GM19463 (cell line): Measurements from ENCODE around the gene CD68.

Source experiments
- ATAC-seq: cut with Tn5 transposase; IDR thresholded peaks from one replicate; pipeline ENCODE4 v1.9.1; 2021; ENCODE audit warnings: mild to moderate bottlenecking, moderate library complexity; ENCODE audit not compliant: unreplicated experiment

The CD68 gene, protein sequence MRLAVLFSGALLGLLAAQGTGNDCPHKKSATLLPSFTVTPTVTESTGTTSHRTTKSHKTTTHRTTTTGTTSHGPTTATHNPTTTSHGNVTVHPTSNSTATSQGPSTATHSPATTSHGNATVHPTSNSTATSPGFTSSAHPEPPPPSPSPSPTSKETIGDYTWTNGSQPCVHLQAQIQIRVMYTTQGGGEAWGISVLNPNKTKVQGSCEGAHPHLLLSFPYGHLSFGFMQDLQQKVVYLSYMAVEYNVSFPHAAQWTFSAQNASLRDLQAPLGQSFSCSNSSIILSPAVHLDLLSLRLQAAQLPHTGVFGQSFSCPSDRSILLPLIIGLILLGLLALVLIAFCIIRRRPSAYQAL

GRCh38 chr17:7579001-7579833, at the start of gene CD68:
Gene CD68 (plus strand): TSS chr17:7579638. CDS start chr17:7579678, 40 bp downstream.
- peak; percentile 59 for ATAC-seq

DNA sequence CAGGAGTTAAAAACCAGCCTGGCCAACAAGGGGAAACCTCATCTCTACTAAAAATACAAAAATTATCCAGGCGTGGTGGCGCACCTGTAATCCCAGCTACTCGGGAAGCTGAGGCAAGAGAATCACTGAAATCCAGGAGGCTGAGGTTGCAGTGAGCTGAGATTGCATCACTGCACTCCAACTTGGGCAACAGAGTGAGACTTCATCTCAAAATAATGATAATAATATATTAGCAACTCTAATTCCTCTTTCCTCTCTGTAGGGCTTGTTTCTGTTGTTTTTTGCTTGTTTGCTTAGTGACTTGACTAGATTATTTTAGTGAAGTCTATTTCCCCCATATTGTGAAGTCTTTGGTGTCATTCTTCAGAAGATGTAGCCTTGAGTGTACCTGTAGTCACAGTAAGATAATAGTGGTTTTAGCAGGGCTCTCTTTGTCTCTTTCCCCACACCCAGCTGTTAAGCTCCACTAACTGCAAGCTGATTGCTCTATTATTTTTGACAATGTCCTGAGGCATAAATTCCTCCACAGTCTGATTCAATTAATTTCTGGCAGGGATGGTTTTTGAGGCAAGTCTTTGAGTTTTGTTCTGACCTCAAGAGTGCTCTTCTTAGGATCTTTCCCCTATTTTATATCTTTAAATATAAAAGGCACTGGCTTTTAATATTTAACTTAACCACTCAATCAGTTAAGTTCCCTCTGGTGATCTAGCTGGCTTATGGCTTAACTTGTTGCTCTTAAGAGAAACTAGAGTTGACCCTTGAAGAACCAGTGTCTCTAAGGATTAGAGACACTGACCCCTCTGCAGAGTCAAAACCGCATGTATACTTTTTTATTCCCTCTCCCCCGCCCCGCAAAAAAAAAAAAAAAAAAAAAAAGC, 49.2 kb upstream of the CD68 start:
- ATAC-seq: no peak

DNA sequence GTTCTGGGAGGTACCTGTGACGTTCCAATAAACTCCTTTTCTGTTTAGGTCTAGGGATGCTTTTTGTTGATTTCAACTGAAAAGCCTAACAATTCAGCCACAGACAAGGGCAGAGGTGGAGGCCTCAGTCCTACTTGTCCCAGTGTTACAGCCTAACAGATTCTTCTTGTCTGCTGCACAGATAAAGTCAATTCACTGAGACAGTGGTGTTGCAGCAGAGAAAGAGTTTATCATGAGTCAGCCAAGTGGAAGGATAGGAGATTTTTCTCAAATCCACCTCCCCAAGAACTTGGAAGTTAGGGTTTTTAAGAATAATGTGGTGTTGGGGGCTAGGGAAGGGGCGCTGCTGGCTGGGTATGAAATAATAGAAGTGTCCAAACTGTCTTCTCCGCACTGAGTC, 41.4 kb upstream of the CD68 start:
- ATAC-seq: no peak

DNA sequence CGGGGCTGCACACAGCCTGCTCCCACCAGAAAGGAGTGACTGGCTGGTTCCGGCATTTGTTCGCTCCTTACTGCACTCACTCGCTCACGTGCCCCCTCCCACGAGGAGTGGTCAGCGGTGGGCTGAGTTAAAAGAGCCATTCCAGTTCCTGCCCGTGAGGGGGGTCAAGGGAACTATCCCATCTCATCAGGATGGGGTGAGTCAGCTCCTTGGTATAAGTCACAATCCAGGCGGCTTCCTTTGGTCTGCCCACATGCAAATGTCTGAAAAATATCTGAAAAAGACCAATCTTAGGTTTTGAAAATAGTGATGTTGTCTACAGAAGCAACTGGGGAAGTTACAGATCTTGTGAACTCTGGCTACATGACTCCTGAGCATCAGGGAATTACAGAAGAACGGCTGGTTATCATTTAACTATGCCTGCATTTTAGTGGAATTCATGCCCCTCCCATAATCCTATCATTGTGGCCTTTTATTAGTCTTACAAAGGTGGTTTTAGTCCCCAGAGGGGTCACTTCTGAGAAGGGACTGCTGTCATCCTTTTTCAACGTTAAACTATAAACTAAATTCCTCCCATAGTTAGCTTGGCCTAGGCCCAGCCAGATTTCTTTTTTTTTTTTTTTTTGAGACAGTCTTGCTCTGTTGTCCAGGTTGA, 40.4 kb upstream of the CD68 start:
- ATAC-seq: no peak

- ATAC-seq: no peak
Observed at GRCh38 chr17:7541074-7541621, 38.3 kb upstream of the CD68 start.

GRCh38 chr17:7544911-7545310, 34.5 kb upstream of the CD68 start:
- ATAC-seq: no peak

- no peak for ATAC-seq
Observed at GRCh38 chr17:7548585-7549400, 30.6 kb upstream of the CD68 start, which contains the start of gene TNFSF12. Gene TNFSF12 (plus strand): TSS chr17:7549058. CDS start chr17:7549154, 96 bp downstream.

- ATAC-seq: no peak
Observed at GRCh38 chr17:7549401-7550055, 29.9 kb upstream of the CD68 start.

DNA sequence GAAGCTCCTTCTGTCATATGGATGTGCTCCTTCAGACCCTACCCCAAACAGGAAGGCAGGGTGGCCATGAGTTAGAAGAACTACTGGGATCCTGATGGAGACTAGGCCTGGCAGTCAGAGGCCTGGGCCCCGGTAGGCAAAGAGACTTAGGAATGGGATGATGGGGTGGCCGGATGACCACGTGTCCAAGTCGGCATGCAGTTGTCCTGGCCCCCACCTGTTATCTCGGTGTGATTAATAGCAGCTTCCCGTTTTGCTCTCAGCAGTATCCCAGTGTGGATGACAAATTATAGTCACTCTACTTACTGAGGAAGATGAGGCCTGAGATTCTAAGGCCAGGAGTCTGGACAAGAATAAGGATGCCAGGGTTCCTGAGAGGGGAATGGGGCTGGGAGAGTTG, 29.1 kb upstream of the CD68 start:
- ATAC-seq: no peak

DNA sequence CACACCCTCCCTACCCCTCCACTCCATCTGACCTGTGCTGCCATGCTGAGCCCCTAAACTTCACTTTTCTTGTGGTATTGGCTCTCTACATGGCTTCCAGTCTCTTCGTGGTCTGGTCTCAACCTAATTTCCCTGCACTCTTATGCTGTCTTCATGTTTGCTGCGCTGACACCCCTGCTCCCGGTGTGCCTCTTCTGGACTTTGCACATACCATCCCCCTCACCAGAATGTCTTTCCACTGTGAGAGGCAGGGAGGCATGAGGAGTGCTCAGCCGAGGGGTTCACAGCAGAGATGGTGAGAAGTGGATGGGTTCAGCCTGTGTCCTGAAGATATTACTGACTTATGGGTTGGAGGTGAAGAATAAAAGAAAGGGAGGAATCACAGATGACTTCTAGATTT, 28.0 kb upstream of the CD68 start:
- ATAC-seq: no peak

DNA sequence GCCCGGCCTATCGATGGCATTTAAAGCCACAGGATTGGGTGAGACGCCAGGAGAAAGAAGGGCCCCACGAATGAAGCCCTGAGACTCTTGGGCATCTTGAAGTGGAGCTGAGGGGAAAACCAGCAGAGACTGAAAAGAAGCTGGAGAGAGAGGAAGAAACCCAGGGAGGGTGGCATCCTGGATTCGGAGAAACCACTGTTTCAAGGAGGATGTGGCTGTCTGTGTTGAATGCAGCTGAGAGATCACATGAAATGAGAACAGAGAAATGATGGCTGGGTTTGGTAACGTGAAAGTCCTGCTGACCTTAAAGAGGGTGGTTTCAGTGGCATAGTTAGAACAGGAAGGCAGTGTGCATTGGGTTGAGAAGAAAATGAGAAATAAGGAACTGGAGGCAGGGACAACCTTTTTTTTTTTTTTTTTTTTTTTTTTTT, 26.8 kb upstream of the CD68 start:
- peak; percentile 71 for ATAC-seq

GRCh38 chr17:7553356-7553755, 26.1 kb upstream of the CD68 start:
- ATAC-seq: no peak

DNA sequence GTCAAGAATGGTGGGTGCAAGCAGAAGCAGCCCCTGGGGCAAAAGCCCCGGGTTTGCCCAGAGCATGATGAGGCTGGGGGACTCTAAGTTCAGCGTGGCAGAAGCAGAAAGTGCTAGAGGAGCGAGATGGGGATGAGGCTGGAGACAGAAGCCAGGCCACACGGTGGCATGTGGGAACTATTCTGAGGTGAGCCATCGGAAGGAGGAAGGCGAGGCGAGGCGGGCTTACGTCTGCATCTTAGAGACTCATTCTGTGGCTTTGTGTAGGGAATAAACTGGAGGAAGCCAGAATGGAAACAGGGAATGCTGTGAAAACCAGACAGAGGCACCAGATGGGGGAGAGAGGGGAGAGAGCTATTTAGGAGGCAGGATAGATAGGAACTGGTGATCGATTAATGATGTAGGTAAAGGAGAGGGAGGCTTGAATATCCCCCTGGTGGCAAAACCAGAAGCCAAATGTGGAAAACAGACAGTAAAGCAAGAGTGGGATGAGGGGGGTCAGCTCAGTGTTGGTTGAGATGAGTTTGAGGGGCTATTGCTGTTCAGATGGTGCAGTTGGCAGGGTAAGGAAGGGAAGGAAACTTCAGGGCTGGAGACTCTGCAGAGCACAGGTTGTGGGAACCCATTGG, 24.0 kb upstream of the CD68 start:
- no peak for ATAC-seq

GRCh38 chr17:7556627-7557026, 22.8 kb upstream of the CD68 start:
- ATAC-seq: no peak

GRCh38 chr17:7557147-7557764, 22.2 kb upstream of the CD68 start:
- ATAC-seq: no peak

DNA sequence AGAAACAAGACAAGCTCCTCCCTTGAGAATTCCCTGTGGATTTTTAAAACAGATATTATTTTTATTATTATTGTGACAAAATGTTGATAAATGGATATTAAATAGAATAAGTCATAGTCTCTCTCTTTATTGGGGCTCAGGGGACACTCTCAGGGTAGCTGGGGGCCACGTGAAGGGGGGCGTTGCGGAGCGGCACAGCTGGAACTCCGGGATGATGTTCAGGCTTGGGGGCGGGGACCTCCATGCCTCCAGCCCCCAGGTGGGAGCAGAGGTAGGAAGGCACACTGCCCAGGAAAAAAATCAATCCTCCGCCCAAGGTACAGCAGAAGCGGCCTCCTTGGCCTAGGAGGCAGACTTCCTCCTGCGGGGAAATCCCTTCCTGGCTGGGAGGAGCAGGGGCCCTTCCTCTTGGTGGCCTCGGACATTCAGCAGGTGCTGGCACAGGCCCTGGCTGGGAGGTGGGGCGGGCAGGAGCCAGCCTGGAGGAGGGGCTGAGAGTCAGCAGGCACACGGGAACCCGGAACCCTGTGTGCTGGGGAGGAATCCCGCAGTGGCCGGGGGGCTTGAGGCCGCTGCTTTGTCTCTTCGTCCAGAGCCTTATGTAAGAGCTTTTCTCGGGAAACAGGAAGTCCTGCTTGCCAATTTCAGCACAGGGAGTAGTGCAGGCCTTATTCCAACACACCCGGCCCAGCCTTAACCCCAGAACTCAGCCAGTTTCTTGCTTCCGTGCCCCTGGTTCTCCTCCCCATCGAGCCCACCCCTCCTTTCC, 21.5 kb upstream of the CD68 start:
- ATAC-seq: peak; percentile 34
